H1 (cell line): ENCODE data around the gene GALNT5. TPM values are rescaled to one million over a fixed set of nuclear protein-coding genes. Genes with fewer than 3 reads are reported as not detected.

Source experiments
- CTCF ChIA-PET: fragments of 300-600 bp; sonication (Branson Sonifier 250); formaldehyde crosslinking; loops from one replicate; lab custom pipeline; 2021; ENCODE audit not compliant: partially characterized antibody; lab: Charles Lee
- POLR2A ChIA-PET: fragments of 300-600 bp; sonication (Branson Sonifier 250); formaldehyde crosslinking; loops from one replicate; lab custom pipeline; 2021; ENCODE audit warnings: inconsistent platforms; ENCODE audit not compliant: partially characterized antibody; lab: Charles Lee
- DNase-seq, 2 experiments: peaks; one replicate each; pipeline versions ENCODE4 v3.0.0 to v3.0.0-alpha.2; 2010 to 2022; ENCODE audit warnings: low spot score in 2 of 2, low read depth in 1 of 2, mixed read lengths in 1 of 2
- FAIRE-seq: peaks from 2 replicates; lab custom pipeline; 2011; peaks lifted over from hg19 to GRCh38; lab: Jason Lieb, UNC
- H2AFZ ChIP-seq: 2 replicates; pipeline ENCODE4 v1.8.1; 2012; ENCODE audit warnings: low read length, inconsistent platforms
- H2AK5ac ChIP-seq: 2 replicates; pipeline ENCODE4 v1.6.1; 2013; ENCODE audit warnings: low read depth, low read length
- H2BK120ac ChIP-seq: replicated peaks from 2 replicates; pipeline ENCODE3; 2013; ENCODE audit warnings: low read depth, low read length, inconsistent platforms
- H2BK12ac ChIP-seq: 2 replicates; pipeline ENCODE4 v1.6.1; 2013; ENCODE audit warnings: low read depth, low read length
- H2BK15ac ChIP-seq: 2 replicates; pipeline ENCODE4 v1.6.1; 2013; ENCODE audit warnings: low read length
- H2BK20ac ChIP-seq: 2 replicates; pipeline ENCODE4 v1.6.1; 2013; ENCODE audit warnings: low read length
- H2BK5ac ChIP-seq: 2 replicates; pipeline ENCODE4 v1.6.1; 2013; ENCODE audit warnings: low read depth, low read length
- H3K14ac ChIP-seq: 2 replicates; pipeline ENCODE4 v1.6.1; 2013; ENCODE audit warnings: inconsistent platforms; ENCODE audit not compliant: insufficient read length
- H3K18ac ChIP-seq: 2 replicates; pipeline ENCODE4 v1.6.1; 2013; ENCODE audit warnings: low read length; ENCODE audit errors: extremely low read depth
- H3K23ac ChIP-seq: 2 replicates; pipeline ENCODE4 v1.6.1; 2013; ENCODE audit warnings: inconsistent platforms; ENCODE audit not compliant: insufficient read length
- H3K23me2 ChIP-seq: 2 replicates; pipeline ENCODE4 v1.6.1; 2013; ENCODE audit warnings: low read depth, low read length
- H3K27ac ChIP-seq: 2 replicates; pipeline ENCODE4 v1.6.1; 2011; ENCODE audit warnings: low read depth, low read length, inconsistent platforms
- H3K27me3 ChIP-seq, 4 experiments: replicated peaks in 1 of 4; 1 replicate in 1 of 4; 2 replicates in 3 of 4; pipeline versions ENCODE4 v1.6.1 to v1.8.1; 2011 to 2013; ENCODE audit warnings: low read length in 3 of 4, mild to moderate bottlenecking in 3 of 4, inconsistent platforms in 2 of 4, mixed read lengths in 2 of 4, moderate library complexity in 1 of 4; ENCODE audit not compliant: control insufficient read depth in 3 of 4, insufficient read depth in 3 of 4; ENCODE audit errors: extremely low read depth in 1 of 4
- H3K36me3 ChIP-seq, 4 experiments: 2 replicates each; pipeline versions ENCODE4 v1.6.1 to v1.8.1; 2011 to 2013; ENCODE audit warnings: mild to moderate bottlenecking in 4 of 4, low read length in 3 of 4, moderate library complexity in 2 of 4, control low read depth in 1 of 4, inconsistent platforms in 1 of 4; ENCODE audit not compliant: insufficient read depth in 4 of 4, control insufficient read depth in 2 of 4
- H3K4ac ChIP-seq: replicated peaks from 2 replicates; pipeline ENCODE3; 2013; ENCODE audit warnings: low read length, low read depth, mixed read lengths, inconsistent platforms; ENCODE audit not compliant: insufficient read length
- H3K4me1 ChIP-seq, 4 experiments: replicated peaks in 1 of 4; 1 replicate in 1 of 4; 2 replicates in 3 of 4; pipeline versions ENCODE4 v1.6.1 to v1.8.1; 2011 to 2013; ENCODE audit warnings: low read length in 3 of 4, inconsistent platforms in 2 of 4, mixed read lengths in 1 of 4; ENCODE audit not compliant: insufficient read depth in 4 of 4, control insufficient read depth in 3 of 4
- H3K4me2 ChIP-seq, 2 experiments: 2 replicates each; pipeline versions ENCODE4 v1.6.1 to v1.8.1; 2011 to 2013; ENCODE audit warnings: low read depth in 2 of 2, low read length in 2 of 2, control low read depth in 1 of 2, inconsistent platforms in 1 of 2, mild to moderate bottlenecking in 1 of 2; ENCODE audit not compliant: insufficient read depth in 1 of 2
- H3K4me3 ChIP-seq, 4 experiments: fragments of 200-600, 300-600 bp in 1 of 4; sonication (generic), shearing (Covaris generic), sonication (Bioruptor Twin) in 1 of 4; 2 replicates each; pipeline versions ENCODE4 v1.5.1 to v1.8.1; 2011 to 2016; ENCODE audit warnings: low read length in 4 of 4, low read depth in 3 of 4, control low read depth in 2 of 4, inconsistent platforms in 2 of 4, mild to moderate bottlenecking in 2 of 4, mixed read lengths in 1 of 4, moderate library complexity in 1 of 4; ENCODE audit not compliant: insufficient read depth in 2 of 4; ENCODE audit errors: extremely low read depth in 1 of 4
- H3K56ac ChIP-seq: replicated peaks from 2 replicates; pipeline ENCODE3; 2013; ENCODE audit warnings: low read depth, mild to moderate bottlenecking, mixed read lengths, low read length, inconsistent platforms; ENCODE audit not compliant: insufficient read length
- H3K79me1 ChIP-seq: 2 replicates; pipeline ENCODE4 v1.6.1; 2013; ENCODE audit warnings: low read depth, low read length, control low read depth
- H3K79me2 ChIP-seq, 2 experiments: 2 replicates each; pipeline versions ENCODE4 v1.6.1 to v1.8.1; 2012 to 2013; ENCODE audit warnings: low read length in 2 of 2, mild to moderate bottlenecking in 2 of 2, inconsistent platforms in 1 of 2; ENCODE audit not compliant: insufficient read depth in 2 of 2, control insufficient read depth in 1 of 2
- H3K9ac ChIP-seq, 4 experiments: replicated peaks in 1 of 4; 1 replicate in 1 of 4; 2 replicates in 3 of 4; pipeline versions ENCODE4 v1.6.1 to v1.8.1; 2011 to 2013; ENCODE audit warnings: low read depth in 3 of 4, low read length in 3 of 4, control low read depth in 2 of 4, mild to moderate bottlenecking in 2 of 4, moderate library complexity in 2 of 4, inconsistent platforms in 1 of 4; ENCODE audit errors: extremely low read depth in 1 of 4
- H3K9me3 ChIP-seq, 2 experiments: 2 replicates each; pipeline versions ENCODE4 v1.6.1 to v1.8.1; 2012 to 2013; ENCODE audit warnings: mild to moderate bottlenecking in 2 of 2, moderate library complexity in 2 of 2, control low read depth in 1 of 2, inconsistent platforms in 1 of 2, low read depth in 1 of 2, low read length in 1 of 2, mixed read lengths in 1 of 2; ENCODE audit not compliant: insufficient read depth in 2 of 2
- H4K20me1 ChIP-seq, 2 experiments: replicated peaks in 1 of 2; 2 replicates each; pipeline versions ENCODE3 to v1.8.1; 2011 to 2013; ENCODE audit warnings: inconsistent platforms in 2 of 2, low read length in 2 of 2, mild to moderate bottlenecking in 1 of 2; ENCODE audit not compliant: insufficient read depth in 2 of 2, control insufficient read depth in 1 of 2
- H4K5ac ChIP-seq: 2 replicates; pipeline ENCODE4 v1.6.1; 2013; ENCODE audit warnings: low read length, low read depth, mixed read lengths, inconsistent platforms; ENCODE audit not compliant: insufficient read length
- H4K8ac ChIP-seq: 2 replicates; pipeline ENCODE4 v1.8.0; 2013; ENCODE audit warnings: mild to moderate bottlenecking, moderate library complexity, low read length, inconsistent platforms; ENCODE audit not compliant: insufficient read depth; ENCODE audit errors: extremely low read depth
- H4K91ac ChIP-seq: replicated peaks from 2 replicates; pipeline ENCODE3; 2013; ENCODE audit warnings: low read length, mixed read lengths, inconsistent platforms; ENCODE audit not compliant: insufficient read length
- EP300 ChIP-seq, 2 experiments: IDR thresholded peaks; 1 replicate in 1 of 2; 2 replicates in 1 of 2; pipeline ENCODE4 v1.6.1; 2011 to 2012; ENCODE audit warnings: low read depth in 2 of 2, low read length in 2 of 2, mild to moderate bottlenecking in 2 of 2, borderline replicate concordance in 1 of 2, inconsistent platforms in 1 of 2, moderate library complexity in 1 of 2
- GTF2F1 ChIP-seq: IDR thresholded peaks from 2 replicates; pipeline ENCODE4 v1.6.1; 2012; ENCODE audit warnings: low read depth, low read length, improper control_type of control experiment, borderline replicate concordance
- PHF8 ChIP-seq: fragments of 200-600 bp; sonication (generic); conservative IDR thresholded peaks from 2 replicates; pipeline ENCODE4 v1.7.1; 2012; ENCODE audit warnings: low read depth, mild to moderate bottlenecking, inconsistent platforms, low read length, moderate library complexity
- RXRA ChIP-seq: IDR thresholded peaks from 2 replicates; pipeline ENCODE4 v1.6.1; 2011; ENCODE audit warnings: low read depth, mild to moderate bottlenecking, low read length, moderate library complexity; ENCODE audit not compliant: insufficient read depth
- WGBS, 2 experiments: shearing (Covaris generic) in 1 of 2; methylation state at CpG; one replicate each; pipeline versions ENCODE4 v1.1.6 to v1.1.7; 2013 to 2015; ENCODE audit warnings: low lambda C conversion rate in 2 of 2, mixed read lengths in 2 of 2, inconsistent platforms in 1 of 2, low coverage in 1 of 2, missing lambda C conversion rate in 1 of 2; ENCODE audit not compliant: insufficient replicate concordance in 2 of 2, insufficient coverage in 1 of 2, insufficient read length in 1 of 2; ENCODE audit errors: extremely low coverage in 1 of 2, missing lambda C conversion rate in 1 of 2; 5-methylcytosine and 5-hydroxymethylcytosine counted together
- polyA plus RNA-seq, 7 experiments: library from polyadenylated mRNA; depleted of rRNA in 3 of 7; stranded (reverse) in 5 of 7; unstranded in 2 of 7; fragments of >200 nt in 5 of 7; fragments of 200-250 nt in 2 of 7; gene quantifications; 1 replicate in 5 of 7; 2 replicates in 1 of 7; 4 replicates in 1 of 7; pipeline versions ENCODE4 v1.2.1 to v1.2.3, GENCODE V29; 2011 to 2013; ENCODE audit warnings: missing spikeins in 2 of 7, mixed read lengths in 2 of 7
- total RNA-seq: library from RNA; stranded (reverse); fragmentation: NEBNext Ultra II Directional; extraction: Animal tissue kit (Norgen Biotek cat#: 25700); gene quantifications from 2 replicates; pipeline ENCODE4 v1.2.1, GENCODE V29; 2021

Gene GALNT5
- total and polyA plus RNA-seq, 2 of the 8 experiments (the other 6 are each of a cell fraction or from before 2014, with no cell fraction given), result 0.02 to 0.06 TPM

DNA sequence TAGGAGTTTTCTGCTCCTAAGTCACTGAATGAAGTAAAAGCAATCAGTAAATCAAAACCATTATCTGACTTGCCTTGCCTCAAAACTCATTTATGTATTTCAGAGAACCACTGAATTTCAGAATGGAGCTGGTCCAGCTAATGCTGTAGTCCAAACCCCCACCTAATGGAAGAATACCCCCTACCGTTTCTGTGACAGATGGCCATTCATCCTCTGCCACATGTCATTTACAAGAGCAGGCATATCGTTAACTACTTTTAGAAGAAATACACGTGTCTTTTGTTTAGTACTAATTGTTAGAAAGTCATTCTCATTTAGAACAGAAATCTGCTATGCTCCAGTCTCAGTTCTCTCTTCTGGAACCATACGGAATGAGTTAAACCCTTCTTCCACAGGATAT, 12.8 kb upstream of the GALNT5 start:
- Histone ChIP-seq H3K56ac (no peak overlapping the region), H2BK120ac (no peak overlapping the region), H3K4me1 (peaks cover 0 to 5% (median 4%) of the 10 kb centered on the region in 4 experiments; a peak in 3 of 7 replicates), H3K23ac (no peak overlapping the region), H3K4me3 (no peak overlapping the region), H3K23me2 (no peaks in the 10 kb centered on the region), H4K20me1 (no peaks in the 10 kb centered on the region), H2AK5ac (no peak overlapping the region), H3K9me3 (no peaks in the 10 kb centered on the region), H3K79me1 (no peaks in the 10 kb centered on the region), H3K27ac (no peak overlapping the region), H3K79me2 (no peaks in the 10 kb centered on the region), H4K8ac (no peak overlapping the region), H2BK12ac (no peak overlapping the region), H3K9ac (no peak overlapping the region), H3K36me3 (no peaks in the 10 kb centered on the region), H3K14ac (no peak overlapping the region), H3K4me2 (no peak overlapping the region), H4K5ac (no peak overlapping the region), H3K18ac (no peak overlapping the region), H2BK15ac (no peak overlapping the region), H4K91ac (no peak overlapping the region), H3K27me3 (no peaks in the 10 kb centered on the region), H2BK20ac (no peak overlapping the region), H2BK5ac (no peak overlapping the region), H3K4ac (no peak overlapping the region), H2AFZ (no peak overlapping the region)
- TF ChIP-seq EP300 (IDR thresholded peaks at IDR 0.05; ENCODE audit: borderline replicate concordance in 1 of 2, low read depth in 2 of 2, low read length in 2 of 2), result no peak
- no peak for TF ChIP-seq PHF8
- TF ChIP-seq RXRA, result no peak
- no peak for TF ChIP-seq GTF2F1
- DNase-seq (no peak), FAIRE-seq (no peak)
- 78% methylated on average over 4 of the region's 4 CpGs; no CpG with 5 or more reads in 1 of the 2 experiments for WGBS, 2 experiments
- CTCF ChIA-PET, result no interaction called here
- POLR2A ChIA-PET, result interaction anchor here (1.8 kb wide), 1 partner anchor 8 kb away, joined by 4 read pairs; no protein-coding TSS in a partner anchor
